ENCODE measurements around the gene MRPL23. TPM values are rescaled to one million over a fixed set of nuclear protein-coding genes. Genes with fewer than 3 reads are reported as not detected.

Gene MRPL23
- polyA plus RNA-seq, 1 experiment = 63.3 TPM

DNA sequence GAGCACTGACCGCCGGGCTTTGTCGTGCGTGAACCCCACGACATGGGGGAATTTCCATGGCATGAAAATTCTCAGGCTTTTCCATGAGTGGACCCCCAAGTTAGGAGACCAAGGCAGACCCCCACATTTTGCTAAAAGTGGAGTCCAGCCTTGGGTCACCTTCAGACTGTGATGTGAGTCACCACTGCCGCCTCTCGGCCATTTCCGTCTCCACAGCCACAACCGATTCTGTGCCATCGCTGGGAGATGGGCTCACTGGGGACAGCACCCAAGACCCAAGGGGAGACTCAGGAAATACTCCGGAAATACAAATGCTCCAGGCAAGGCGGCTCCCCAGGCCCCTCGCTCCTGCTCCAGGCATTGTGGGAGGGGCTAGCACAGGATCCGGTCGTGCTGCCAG, 51.7 kb downstream of the MRPL23 start:
- no peak for TF ChIP-seq CTCF (IDR thresholded peaks at IDR 0.05; ENCODE audit: low read depth, low read length)
- DNase-seq (ENCODE audit: low read depth, low spot score) = no peak
- no peaks in the 10 kb centered on the region for H3K27me3 ChIP-seq (ENCODE audit: control insufficient read depth, insufficient read depth, low read length)
- no peaks in the 10 kb centered on the region for H3K9me3 ChIP-seq (ENCODE audit: control insufficient read depth, insufficient read depth, low read length)
- ChIA-PET CTCF (interaction anchor here (0.8 to 4.1 kb wide), 10 partner anchors 45 to 346 kb away, joined by 3 to 63 read pairs (median 6); partner anchors contain the start of gene TNNI2), POLR2A (no interaction called here)
- no peak overlapping the region for H3K4me3 ChIP-seq (ENCODE audit: low read depth, low read length)
- H3K27ac ChIP-seq (ENCODE audit: low read depth, low read length) = no peak overlapping the region

DNA sequence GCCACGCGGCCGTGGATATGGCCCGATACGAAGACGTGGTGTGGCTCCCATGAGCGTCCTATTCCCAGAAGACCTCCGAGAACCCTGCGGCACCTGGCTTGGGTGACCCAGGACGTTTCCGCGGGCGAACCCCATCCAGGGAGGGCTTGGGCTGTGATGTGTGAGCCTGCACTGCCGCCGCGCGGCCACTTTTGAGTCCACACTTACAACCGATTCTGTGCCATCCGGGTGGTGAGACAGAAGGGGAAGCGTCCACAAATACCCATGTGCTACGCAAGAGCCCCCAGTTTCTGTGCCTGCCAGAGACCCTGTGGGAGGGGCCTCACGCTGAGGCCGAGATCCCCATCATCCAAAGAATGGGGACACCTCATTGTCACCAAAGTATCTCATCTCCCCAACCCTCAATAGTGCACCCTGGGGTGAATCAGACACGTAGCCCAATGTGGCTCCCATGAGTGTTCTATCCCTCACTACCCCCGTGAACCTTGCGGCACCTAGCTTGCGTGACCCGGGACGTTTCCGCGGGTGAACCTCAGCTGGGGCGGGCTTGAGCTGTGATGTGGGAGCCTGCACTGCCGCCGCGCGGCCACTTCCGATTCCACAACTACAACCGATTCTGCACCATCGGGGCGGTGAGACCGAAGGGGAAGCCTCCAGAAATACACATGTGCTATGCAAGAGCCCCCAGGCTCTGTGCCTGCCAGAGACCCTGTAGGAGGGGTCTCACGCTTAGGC, 55.1 kb downstream of the MRPL23 start:
- Histone ChIP-seq H3K27me3 (ENCODE audit: control insufficient read depth, insufficient read depth, low read length) (no peaks in the 10 kb centered on the region), H3K9me3 (ENCODE audit: control insufficient read depth, insufficient read depth, low read length) (no peaks in the 10 kb centered on the region), H3K4me3 (ENCODE audit: low read depth, low read length) (no peak overlapping the region), H3K27ac (ENCODE audit: low read depth, low read length) (no peak overlapping the region)
- ChIA-PET CTCF (interaction anchor here (0.7 to 4.1 kb wide), 12 partner anchors 11 to 350 kb away, joined by 3 to 63 read pairs (median 5); no protein-coding TSS in a partner anchor), POLR2A (no interaction called here)
- DNase-seq (ENCODE audit: low read depth, low spot score) = no peak
- TF ChIP-seq CTCF (IDR thresholded peaks at IDR 0.05; ENCODE audit: low read depth, low read length) = no peak

DNA sequence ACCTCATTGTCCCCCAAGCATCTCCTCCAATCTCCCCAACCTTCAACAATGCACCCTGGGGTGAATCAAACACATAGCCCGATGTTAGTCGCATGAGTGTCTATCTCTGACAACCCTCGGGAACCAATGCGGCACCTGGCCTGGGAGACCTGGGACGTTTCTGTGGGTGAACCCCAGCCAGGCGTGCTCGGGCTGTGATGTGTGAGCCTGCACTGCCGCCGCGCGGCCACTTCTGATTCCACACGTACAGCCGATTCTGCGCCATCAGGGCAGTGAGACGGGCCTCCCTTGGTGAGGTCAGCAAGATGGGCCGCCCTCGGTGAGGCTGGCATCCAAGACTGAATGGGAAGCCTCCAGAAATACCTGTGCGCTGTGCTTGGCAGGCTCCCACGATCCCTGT, 55.7 kb downstream of the MRPL23 start:
- CTCF ChIA-PET = interaction anchor here (0.7 to 4.1 kb wide), 8 partner anchors 11 to 350 kb away, joined by 3 to 63 read pairs (median 8); no protein-coding TSS in a partner anchor

DNA sequence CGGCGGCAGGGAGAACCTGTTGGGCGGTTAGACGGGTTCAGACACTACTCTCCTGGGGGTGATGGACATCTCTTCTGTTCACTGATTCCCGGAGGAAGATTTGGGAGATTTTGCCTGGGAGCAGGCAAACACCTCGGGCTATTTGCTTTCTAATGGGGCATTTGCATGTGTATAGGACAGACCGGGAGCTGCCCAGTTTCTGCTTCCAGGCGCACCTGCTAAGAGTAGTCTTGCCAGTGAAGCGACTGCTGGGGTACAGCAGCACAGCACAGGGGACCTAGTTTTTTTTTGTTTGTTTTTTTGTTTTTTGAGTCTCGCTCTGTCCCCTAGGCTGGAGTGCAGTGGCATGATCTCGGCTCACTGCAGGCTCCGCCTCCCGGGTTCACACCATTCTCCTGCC, 57.3 kb downstream of the MRPL23 start:
- no peak for TF ChIP-seq CTCF (IDR thresholded peaks at IDR 0.05; ENCODE audit: low read depth, low read length)
- ChIA-PET POLR2A (no interaction called here), CTCF (no interaction called here)
- H3K27me3 ChIP-seq (ENCODE audit: control insufficient read depth, insufficient read depth, low read length) = no peaks in the 10 kb centered on the region
- no peak overlapping the region for H3K27ac ChIP-seq (ENCODE audit: low read depth, low read length)
- H3K4me3 ChIP-seq (ENCODE audit: low read depth, low read length) = no peak overlapping the region
- no peak for DNase-seq (ENCODE audit: low read depth, low spot score)
- H3K9me3 ChIP-seq (ENCODE audit: control insufficient read depth, insufficient read depth, low read length) = no peaks in the 10 kb centered on the region

More for the DNA sequence above, 55.7 kb downstream of the MRPL23 start:
- TF ChIP-seq CTCF (IDR thresholded peaks at IDR 0.05; ENCODE audit: low read depth, low read length) = no peak
- POLR2A ChIA-PET = no interaction called here
- Histone ChIP-seq H3K4me3 (ENCODE audit: low read depth, low read length) (no peak overlapping the region), H3K27me3 (ENCODE audit: control insufficient read depth, insufficient read depth, low read length) (no peaks in the 10 kb centered on the region), H3K27ac (ENCODE audit: low read depth, low read length) (no peak overlapping the region), H3K9me3 (ENCODE audit: control insufficient read depth, insufficient read depth, low read length) (no peaks in the 10 kb centered on the region)
- no peak for DNase-seq (ENCODE audit: low read depth, low spot score)

Small RNAs within 50 kb of the gene (small RNA-seq; reads per million reads assigned to genes)
- gene RF01972 (ENCODE audit: insufficient read length, low read depth) (not detected), gene RF01973 (ENCODE audit: insufficient read length, low read depth) (not detected)

Other genes with a start within 250 kb of the MRPL23 start
- gene IFITM10, start 196.7 kb upstream of the MRPL23 start, polyA plus RNA-seq (2011; rRNA removed) = 0.04 TPM in 1 of 2 replicates, not detected in the other
- gene CTSD, start 183.4 kb upstream of the MRPL23 start, polyA plus RNA-seq (2011; rRNA removed) = 77.8 and 136 TPM in 2 replicates
- gene SYT8, start 112.3 kb upstream of the MRPL23 start, polyA plus RNA-seq (2011; rRNA removed) = not detected in 2 replicates
- gene TNNI2, start 108.4 kb upstream of the MRPL23 start, polyA plus RNA-seq (2011; rRNA removed) = not detected in 2 replicates
- gene LSP1, start 94.2 kb upstream of the MRPL23 start, polyA plus RNA-seq (2011; rRNA removed) = 0.10 TPM in 1 of 2 replicates, not detected in the other
- gene PRR33, start 55.4 kb upstream of the MRPL23 start, polyA plus RNA-seq (2011; rRNA removed) = not detected in 2 replicates
- not detected in 2 replicates for gene TNNT3, start 27.6 kb upstream of the MRPL23 start, polyA plus RNA-seq (2011; rRNA removed)
- gene H19, start 50.5 kb downstream of the MRPL23 start, polyA plus RNA-seq (2011; rRNA removed) = 0.10 and 0.21 TPM in 2 replicates
- gene IGF2, start 192.1 kb downstream of the MRPL23 start, polyA plus RNA-seq (2011; rRNA removed) = 16.6 and 30.8 TPM in 2 replicates
- gene INS, start 213.9 kb downstream of the MRPL23 start, polyA plus RNA-seq (2011; rRNA removed) = not detected in 2 replicates
- gene TH, start 224.5 kb downstream of the MRPL23 start, polyA plus RNA-seq (2011; rRNA removed) = not detected in 2 replicates

Data from AG04450 (cell line).